HG03039 (cell line): ENCODE results near the gene GDNF.
"Not testable (repeated sequence)": the region's sequence is repeated elsewhere in the genome, so short reads cannot be mapped to it uniquely, and the experiment has no call there.

ENCODE experiments used
- ATAC-seq: cut with Tn5 transposase; IDR thresholded peaks from one replicate; pipeline ENCODE4 v1.9.1; 2021; ENCODE audit warnings: mild to moderate bottlenecking, moderate library complexity; ENCODE audit not compliant: unreplicated experiment

GDNF gene, protein sequence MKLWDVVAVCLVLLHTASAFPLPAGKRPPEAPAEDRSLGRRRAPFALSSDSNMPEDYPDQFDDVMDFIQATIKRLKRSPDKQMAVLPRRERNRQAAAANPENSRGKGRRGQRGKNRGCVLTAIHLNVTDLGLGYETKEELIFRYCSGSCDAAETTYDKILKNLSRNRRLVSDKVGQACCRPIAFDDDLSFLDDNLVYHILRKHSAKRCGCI

GRCh38 chr5:37839407-37840052 is at the start of gene GDNF:
Gene GDNF, minus strand, starts transcription at chr5:37840041. Its CDS starts 5,245 bp downstream, at chr5:37834796.
- no peak for ATAC-seq

GRCh38 chr5:37888476-37888875 is 48.6 kb upstream of the GDNF start:
- no peak for ATAC-seq

- no peak for ATAC-seq
These were observed 46.5 kb upstream of the GDNF start for GRCh38 chr5:37886242-37886905.

DNA sequence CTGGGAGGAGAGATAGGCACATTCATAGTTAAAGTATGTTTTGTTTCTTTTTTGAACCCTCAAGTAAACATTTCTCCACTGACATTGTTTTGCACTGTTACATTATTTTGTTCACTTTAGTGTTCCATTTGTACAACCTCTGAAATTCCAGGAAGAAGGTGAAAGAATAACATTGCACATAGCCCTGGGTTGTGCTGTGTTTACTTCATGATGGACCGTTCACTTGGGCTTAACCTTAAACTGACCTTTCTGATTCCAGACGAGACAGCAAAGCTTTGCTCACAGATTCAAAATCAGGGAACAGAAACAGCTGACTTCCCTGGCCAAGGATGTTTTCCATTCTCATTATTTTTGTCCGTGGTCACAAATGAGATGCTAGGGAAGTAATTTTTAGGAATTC is 42.8 kb upstream of the GDNF start:
- no peak for ATAC-seq

DNA sequence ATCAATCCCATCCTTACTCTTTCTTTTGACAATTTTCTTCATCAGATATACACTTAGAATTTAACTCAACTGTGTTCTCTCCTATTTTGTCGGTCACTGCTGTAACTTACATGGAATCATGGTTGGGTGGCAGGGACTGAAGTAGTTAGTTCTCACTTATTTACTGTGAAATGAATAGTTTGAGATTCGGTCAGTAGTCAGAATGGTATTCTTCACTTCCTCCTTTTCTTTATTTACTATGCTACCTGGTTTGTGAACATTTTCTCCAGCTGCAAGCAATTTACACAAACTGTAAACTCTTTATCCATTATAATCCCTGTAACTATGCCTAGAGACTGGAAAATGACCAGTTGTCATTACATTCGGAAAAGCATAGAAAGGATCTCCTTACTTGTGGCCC is 41.5 kb upstream of the GDNF start:
- peak; percentile 65 for ATAC-seq

DNA sequence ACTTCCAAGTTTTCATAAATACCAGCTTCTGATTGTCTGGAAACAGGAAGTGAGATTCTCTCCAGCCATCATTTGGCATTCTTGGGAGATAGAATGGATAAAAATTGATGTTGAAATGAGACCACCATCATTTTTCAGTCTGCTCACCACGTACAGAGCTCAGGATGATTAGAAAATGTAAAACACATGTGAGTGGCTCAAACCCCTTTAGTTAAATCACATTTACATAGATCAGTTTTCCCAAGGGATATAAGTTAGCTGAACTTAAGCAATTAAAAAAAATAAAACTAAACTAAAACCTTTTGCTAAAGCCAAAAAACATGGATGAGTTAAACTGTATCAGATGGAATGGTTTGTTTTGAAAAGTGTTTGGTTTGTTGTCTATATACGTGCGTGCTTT is 37.1 kb upstream of the GDNF start:
- ATAC-seq: no peak

DNA sequence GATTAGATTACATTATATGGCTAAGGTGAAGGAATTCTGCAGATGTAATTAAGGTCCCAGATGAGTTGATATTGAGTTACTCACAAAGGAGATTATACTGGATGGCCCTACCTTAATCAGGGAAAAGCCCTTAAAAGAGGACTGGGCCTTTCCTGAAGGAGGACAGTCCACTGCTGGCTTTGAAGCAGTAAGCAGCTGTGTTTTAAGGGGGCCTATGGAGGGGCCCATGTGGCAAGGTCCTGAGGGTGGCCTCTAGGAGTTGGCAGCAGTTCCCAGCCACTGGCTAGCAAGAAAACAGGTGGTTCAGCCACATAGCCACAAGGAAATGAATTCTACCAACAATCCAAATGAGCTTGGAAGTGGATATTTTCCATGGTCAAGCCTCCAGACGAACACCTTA is 36.4 kb upstream of the GDNF start:
- no peak for ATAC-seq

DNA sequence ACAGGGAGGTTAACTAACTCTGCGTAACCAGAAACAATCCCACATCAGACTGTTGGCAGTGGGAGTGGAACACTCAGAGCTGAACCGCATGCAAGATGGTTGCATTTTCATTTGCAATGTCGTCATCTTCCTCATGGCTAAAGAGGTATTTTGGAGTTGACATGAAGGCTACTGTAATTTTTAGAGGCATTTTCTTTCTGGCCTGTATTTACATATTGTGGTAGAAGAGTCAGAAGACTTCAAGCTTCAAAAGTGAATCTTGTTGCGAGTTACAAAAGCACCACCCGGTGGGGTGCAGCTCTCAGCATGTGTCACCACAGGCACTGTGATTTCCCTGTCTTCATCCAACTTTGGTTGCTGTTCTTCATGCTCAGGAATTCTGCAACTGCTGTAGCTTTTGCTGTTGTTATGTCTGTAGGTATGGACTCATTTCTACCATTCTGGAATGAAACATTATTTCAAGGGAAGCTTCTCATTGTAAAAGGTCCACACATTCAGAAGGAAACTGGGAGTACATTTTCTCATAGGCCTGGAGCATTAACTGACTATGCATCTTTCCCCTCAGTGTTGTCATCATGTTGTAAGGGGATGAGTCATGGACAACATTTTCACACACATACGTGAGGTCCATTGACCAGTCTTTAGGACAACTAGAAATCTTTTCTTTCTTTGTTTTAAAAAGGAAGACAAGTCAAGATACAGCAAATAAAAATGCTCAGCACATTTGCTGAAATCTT is 35.4 kb upstream of the GDNF start:
- ATAC-seq: peak; percentile 49

DNA sequence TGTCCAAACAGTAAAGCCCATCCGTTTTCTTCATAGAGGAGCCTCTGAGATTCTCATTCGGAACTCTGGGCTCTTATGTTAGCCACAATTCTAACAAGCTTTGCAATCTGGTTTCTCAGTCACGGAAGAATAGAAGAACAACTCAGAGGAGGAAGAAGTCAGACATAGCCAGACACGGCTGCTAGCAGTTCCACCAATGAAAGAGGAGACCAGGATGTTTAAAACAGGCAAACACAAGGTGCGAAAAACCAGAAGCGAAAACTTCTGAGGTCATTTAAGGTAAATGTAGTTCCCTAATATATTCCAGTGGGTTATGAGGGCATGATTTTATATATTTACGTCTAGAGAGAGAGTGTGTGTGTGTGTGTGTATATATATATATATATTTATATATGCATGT is 34.1 kb upstream of the GDNF start:
- no peak for ATAC-seq

DNA sequence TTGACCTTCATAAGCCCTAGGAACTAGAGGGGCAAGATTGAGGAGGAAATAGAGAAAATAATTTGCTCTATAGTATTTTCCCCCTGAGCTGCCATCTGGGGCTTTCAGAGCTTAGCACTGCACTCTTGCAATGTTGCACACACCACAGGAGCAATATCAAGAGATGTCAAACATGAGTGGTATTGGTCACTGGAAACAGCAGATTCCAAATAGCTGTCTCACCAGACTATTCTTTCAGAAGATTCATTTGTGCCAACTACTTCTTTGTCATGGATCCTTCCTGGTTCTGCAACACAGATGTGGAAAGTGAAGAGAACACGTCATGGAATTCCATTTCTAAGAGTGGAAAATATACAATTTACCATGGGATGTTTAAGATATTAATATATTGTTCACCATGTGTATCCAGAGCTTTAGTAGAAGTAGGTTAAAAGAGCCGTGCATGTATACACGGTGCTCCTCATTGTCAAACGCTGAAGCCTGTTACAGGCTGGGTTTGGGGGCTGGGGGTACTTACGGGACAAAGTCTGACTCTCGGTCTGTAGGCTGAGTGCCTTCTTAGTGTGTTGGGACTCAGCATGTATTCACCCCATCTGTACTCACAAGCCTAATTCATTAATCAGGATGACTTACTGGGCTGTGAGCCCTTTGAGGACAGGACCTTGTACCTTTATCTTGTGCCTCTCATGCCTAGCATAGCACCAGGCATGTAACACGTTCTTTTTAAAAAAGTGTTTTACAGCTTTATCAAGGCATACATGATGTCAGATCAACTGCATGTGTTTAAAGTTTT is 31.4 kb upstream of the GDNF start:
- ATAC-seq: no peak

DNA sequence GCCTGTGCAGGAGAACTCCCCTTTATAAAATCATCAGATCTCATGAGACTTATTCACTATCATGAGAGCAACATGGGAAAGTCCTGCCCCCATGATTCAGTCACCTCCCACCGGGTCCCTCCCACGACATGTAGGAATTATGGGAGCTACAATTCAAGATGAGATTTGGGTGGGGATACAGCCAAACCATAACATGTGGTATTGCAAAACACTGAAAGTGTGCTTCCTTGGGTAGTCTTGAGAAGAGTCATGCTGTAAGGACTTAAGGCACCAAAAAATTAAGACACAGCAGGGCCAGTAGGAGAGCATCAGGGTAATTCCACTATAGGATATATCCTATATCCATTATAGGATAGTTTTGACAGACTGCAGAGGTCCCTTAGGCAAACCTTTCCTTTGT is 29.4 kb upstream of the GDNF start:
- no peak for ATAC-seq

GRCh38 chr5:37867654-37868053 is 27.8 kb upstream of the GDNF start:
- ATAC-seq: no peak

GRCh38 chr5:37862907-37863306 is 23.1 kb upstream of the GDNF start:
- ATAC-seq: not testable (repeated sequence)

GRCh38 chr5:37860206-37860605 is 20.4 kb upstream of the GDNF start:
- no peak for ATAC-seq

DNA sequence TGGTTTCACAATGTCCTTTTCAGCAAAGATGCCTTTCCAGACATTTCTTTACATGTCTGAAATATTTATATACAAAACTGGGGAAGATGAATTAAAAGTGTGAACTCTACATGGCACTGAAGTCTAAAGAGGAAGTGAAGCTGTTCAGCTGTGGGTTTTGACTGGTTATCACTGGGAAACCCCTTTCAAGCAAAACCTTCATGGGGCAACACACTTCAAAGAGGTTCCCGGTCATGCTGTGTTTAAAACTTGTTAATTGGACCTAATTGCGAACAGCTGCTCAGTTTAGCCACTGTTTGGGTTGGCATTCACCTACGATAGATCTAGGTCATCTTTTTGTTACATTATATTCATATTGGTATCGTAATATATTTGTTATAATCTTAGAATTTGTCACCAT is 20.0 kb upstream of the GDNF start:
- peak; percentile 97 for ATAC-seq

GRCh38 chr5:37858250-37858649 is 18.4 kb upstream of the GDNF start:
- ATAC-seq: no peak

DNA sequence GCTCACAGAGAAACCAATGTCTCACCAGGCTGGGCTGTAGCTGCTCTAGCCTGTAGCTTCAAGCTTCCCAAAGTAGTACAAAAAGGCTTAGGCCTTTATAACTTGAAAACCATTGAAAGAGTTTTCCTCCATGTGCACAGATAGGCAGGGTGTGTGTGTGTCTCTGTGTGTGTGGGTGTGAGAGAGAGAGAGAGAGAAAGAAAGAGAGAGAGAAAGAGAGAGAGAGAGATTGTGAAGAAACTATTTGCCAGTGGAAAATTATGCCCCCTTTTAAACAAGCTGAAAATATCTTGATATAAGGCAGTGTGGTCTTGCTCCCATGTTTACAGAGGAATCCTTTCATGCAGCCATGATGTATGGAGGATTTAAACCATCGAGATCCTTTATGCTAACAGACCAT is 17.9 kb upstream of the GDNF start:
- ATAC-seq: no peak

- no peak for ATAC-seq
These were observed 15.6 kb upstream of the GDNF start for GRCh38 chr5:37855438-37855837.

- ATAC-seq: no peak
These were observed 11.5 kb upstream of the GDNF start for GRCh38 chr5:37851305-37851704.

- no peak for ATAC-seq
These were observed 10.5 kb upstream of the GDNF start for GRCh38 chr5:37850226-37850865.
